ENCODE measurements around the gene TUT4.

- no peak for TF ChIP-seq CTCF (IDR thresholded peaks at IDR 0.05; ENCODE audit: poor library complexity, severe bottlenecking)
- no peak for TF ChIP-seq TAF1 (IDR thresholded peaks at IDR 0.05; ENCODE audit: low read depth)
- no peak for TF ChIP-seq POLR2AphosphoS5 (IDR thresholded peaks at IDR 0.05)
- no peak for TF ChIP-seq EP300 (conservative IDR thresholded peaks at IDR 0.05; ENCODE audit: poor library complexity, severe bottlenecking)
- TF ChIP-seq, protein P1, sequence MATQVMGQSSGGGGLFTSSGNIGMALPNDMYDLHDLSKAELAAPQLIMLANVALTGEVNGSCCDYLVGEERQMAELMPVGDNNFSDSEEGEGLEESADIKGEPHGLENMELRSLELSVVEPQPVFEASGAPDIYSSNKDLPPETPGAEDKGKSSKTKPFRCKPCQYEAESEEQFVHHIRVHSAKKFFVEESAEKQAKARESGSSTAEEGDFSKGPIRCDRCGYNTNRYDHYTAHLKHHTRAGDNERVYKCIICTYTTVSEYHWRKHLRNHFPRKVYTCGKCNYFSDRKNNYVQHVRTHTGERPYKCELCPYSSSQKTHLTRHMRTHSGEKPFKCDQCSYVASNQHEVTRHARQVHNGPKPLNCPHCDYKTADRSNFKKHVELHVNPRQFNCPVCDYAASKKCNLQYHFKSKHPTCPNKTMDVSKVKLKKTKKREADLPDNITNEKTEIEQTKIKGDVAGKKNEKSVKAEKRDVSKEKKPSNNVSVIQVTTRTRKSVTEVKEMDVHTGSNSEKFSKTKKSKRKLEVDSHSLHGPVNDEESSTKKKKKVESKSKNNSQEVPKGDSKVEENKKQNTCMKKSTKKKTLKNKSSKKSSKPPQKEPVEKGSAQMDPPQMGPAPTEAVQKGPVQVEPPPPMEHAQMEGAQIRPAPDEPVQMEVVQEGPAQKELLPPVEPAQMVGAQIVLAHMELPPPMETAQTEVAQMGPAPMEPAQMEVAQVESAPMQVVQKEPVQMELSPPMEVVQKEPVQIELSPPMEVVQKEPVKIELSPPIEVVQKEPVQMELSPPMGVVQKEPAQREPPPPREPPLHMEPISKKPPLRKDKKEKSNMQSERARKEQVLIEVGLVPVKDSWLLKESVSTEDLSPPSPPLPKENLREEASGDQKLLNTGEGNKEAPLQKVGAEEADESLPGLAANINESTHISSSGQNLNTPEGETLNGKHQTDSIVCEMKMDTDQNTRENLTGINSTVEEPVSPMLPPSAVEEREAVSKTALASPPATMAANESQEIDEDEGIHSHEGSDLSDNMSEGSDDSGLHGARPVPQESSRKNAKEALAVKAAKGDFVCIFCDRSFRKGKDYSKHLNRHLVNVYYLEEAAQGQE (IDR thresholded peaks at IDR 0.05; ENCODE audit: borderline replicate concordance), result no peak
- TF ChIP-seq RAD21 (conservative IDR thresholded peaks at IDR 0.05), result no peak
- no peak for TF ChIP-seq EZH2 (IDR thresholded peaks at IDR 0.05; ENCODE audit: borderline replicate concordance, insufficient read depth, low read length, poor library complexity, severe bottlenecking)
Measured at GRCh38 chr1:52544665-52545525, 8.0 kb downstream of the TUT4 start.
